ENCODE measurements around the gene CETP. TPM values are rescaled to one million over a fixed set of nuclear protein-coding genes. Genes with fewer than 3 reads are reported as not detected.

The CETP gene
- total RNA-seq, 4 donors from 2014 or later: 0.55 TPM; not detected in 3

GRCh38 chr16:57032931-57033330, 71.2 kb downstream of the CETP start:
- WGBS, 2 donors (ENCODE audit: low coverage in 1 of 2): 88 to 90% methylated on average over 2 to 5 of the region's 5 CpGs
- no peak for DNase-seq
- intact Hi-C loops (cut with DNase I; ENCODE audit: low total_unique reads) (no loop called here), in situ Hi-C loops (cut with MboI; ENCODE audit: low pct_ligation_motif_present in 1 of 4, low pct_unique_long_range_greater_than_20kb in 1 of 4, low sequenced_read_pairs in 3 of 4) (no loop called here)
- H3K36me3 ChIP-seq: no peaks in the 10 kb centered on the region
- TF ChIP-seq EP300 (IDR thresholded peaks at IDR 0.05; ENCODE audit: low read depth) (no peak), POLR2AphosphoS5 (IDR thresholded peaks at IDR 0.05) (no peak), CTCF (IDR thresholded peaks at IDR 0.05) (no peak), POLR2A (IDR thresholded peaks at IDR 0.05) (no peak)
- H3K9me3 ChIP-seq: no peaks in the 10 kb centered on the region
- H3K27ac ChIP-seq: no peak overlapping the region
- H3K4me3 ChIP-seq: no peak overlapping the region
- no peaks in the 10 kb centered on the region for H3K4me1 ChIP-seq
- no peaks in the 10 kb centered on the region for H3K27me3 ChIP-seq

Other genes with a start within 250 kb of the CETP start
- 10 to 100 TPM in 3 of 4 donors, 1 to 10 TPM in 1; 8.6 to 42.4 (median 20.6) TPM for gene NUP93, start 231.8 kb upstream of the CETP start, total RNA-seq
- gene SLC12A3, start 96.7 kb upstream of the CETP start, total RNA-seq: not detected
- gene HERPUD1, start 29.8 kb upstream of the CETP start, total RNA-seq: 100 to 1,000 TPM in 3 of 4 donors, 10 to 100 TPM in 1; 64.1 to 335 (median 186) TPM
- gene NLRC5, start 27.6 kb downstream of the CETP start, total RNA-seq: 100 to 1,000 TPM in 1 of 4 donors, 10 to 100 TPM in 3; 59.4 to 171 (median 73.6) TPM
- 100 to 1,000 TPM in 2 of 4 donors, 10 to 100 TPM in 2; 41.6 to 154 (median 84.2) TPM for gene CPNE2, start 130.6 kb downstream of the CETP start, total RNA-seq
- 100 to 1,000 TPM in 3 of 4 donors, 10 to 100 TPM in 1; 95.7 to 185 (median 120) TPM for gene PSME3IP1, start 224.1 kb downstream of the CETP start, total RNA-seq
- 10 to 100 TPM; 17.1 to 58.4 (median 44.5) TPM for gene RSPRY1, start 224.4 kb downstream of the CETP start, total RNA-seq